Measurements from ENCODE around the gene ARL3.

ARL3 gene

GRCh38 chr10:102633287-102633686 is 80.9 kb downstream of the ARL3 start:
- DNase-seq = no peak

DNA sequence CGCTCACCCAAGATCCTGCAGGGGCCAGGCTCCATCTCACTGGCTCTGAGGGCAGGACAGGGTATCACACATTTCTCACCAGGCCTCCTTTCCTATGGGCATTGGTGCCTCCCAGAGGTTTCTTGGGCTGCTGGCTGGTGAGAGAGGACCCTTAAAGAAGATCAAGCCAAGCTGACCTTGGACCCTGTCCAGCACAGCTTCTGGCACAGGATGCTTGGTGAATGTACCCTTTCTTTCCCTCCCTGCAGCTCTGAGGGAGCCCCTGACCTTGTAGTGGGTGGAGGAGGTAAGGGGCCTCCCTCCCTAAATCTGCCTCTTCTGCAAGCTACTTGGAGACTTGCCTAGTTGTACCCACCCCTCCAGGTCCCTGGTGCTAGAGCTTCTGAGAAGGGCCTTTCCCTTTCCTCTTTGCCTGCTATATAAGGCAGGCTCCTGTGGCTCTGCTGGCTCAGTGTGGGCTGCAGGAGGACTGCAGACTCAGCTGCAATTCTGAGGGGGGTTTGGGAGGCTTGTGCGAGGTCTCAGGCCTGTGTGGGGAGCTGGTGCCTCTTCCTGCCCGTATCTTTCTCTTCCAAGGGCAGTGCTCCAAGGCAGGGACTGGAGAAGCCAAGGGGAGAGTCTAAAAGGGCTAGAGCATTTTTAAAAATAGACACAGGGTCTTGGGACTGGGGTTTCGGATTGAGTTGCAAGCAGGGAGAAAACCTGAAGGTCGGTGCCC is 81.6 kb downstream of the ARL3 start:
- no peak for DNase-seq

- DNase-seq = no peak
These were observed 82.4 kb downstream of the ARL3 start for GRCh38 chr10:102631525-102632393.

- no peak for DNase-seq
These were observed 83.5 kb downstream of the ARL3 start for GRCh38 chr10:102630663-102631062.

- DNase-seq = no peak
These were observed 84.3 kb downstream of the ARL3 start for GRCh38 chr10:102629661-102630614.

- DNase-seq = no peak
These were observed 85.7 kb downstream of the ARL3 start for GRCh38 chr10:102628451-102628911.

- DNase-seq = no peak
These were observed 86.4 kb downstream of the ARL3 start for GRCh38 chr10:102627736-102628293.

- no peak for DNase-seq
These were observed 86.9 kb downstream of the ARL3 start for GRCh38 chr10:102627291-102627735.

DNA sequence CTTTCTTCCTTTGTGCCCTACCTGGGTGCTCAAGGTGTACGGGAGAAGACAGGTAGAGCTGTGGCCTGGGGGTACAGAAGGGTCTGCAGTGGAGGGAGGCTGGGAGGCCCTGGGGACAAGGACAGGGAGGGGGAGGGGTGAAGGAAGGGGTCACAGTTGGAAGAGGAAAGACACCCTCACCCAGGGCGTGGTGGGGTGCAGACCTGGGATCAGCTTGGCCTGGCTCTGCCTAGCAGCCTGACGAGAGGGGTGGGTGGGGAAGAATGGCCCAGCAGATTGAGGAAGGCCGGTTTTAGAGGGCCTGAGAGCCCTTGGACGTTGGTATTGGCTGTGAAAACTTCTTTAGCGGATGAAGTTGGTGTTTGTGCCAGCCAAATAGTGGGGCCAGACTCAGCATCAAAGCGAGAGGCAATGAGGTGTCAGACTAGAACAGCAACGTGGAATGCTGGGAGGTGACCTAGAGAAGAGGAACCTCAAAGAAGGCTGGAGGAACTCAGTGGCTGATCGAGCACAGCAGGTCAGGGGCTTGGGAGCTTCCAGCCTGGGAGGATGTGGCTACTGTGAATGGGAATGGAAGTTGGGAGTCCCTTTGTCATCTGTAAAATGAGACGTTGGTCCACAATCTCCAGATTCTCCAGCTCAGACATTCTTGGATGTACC is 88.0 kb downstream of the ARL3 start:
- DNase-seq = no peak

GRCh38 chr10:102624751-102625645 is 89.2 kb downstream of the ARL3 start:
- no peak for DNase-seq

- DNase-seq = no peak
These were observed 90.1 kb downstream of the ARL3 start for GRCh38 chr10:102624094-102624493.
